HepG2 (cell line): ENCODE data around the gene BCO2. TPM values are rescaled to one million over a fixed set of nuclear protein-coding genes. Genes with fewer than 3 reads are reported as not detected.

Experiments used
- ATAC-seq: fragments of 200-7000 bp; cut with Tn5 transposase; 3 replicates; pipeline ENCODE4 v1.9.1; 2020; ENCODE audit warnings: mild to moderate bottlenecking, moderate library complexity
- BruUV-seq: library from RNA; stranded (reverse); fragments of 400-500 nt; replicated peaks from 2 replicates; lab custom pipeline; 2021; lab: Mats Ljungman, UMichigan
- CTCF ChIA-PET: fragments of 300-600 bp; formaldehyde crosslinking; extraction: SDS; loops from one replicate; lab custom pipeline; 2021; ENCODE audit warnings: low total read pairs, inconsistent platforms, low intra/inter-chr PET ratio; lab: Yijun Ruan, JAX
- POLR2A ChIA-PET: fragments of 350-600 bp; sonication (Branson Sonifier 250); formaldehyde crosslinking; loops from one replicate; lab custom pipeline; 2020; ENCODE audit warnings: antibody characterized with exemption, inconsistent platforms; lab: Yijun Ruan, JAX
- DNase-seq: peaks from one replicate; pipeline ENCODE4 v3.0.0-alpha.2; 2015; ENCODE audit warnings: low spot score
- FAIRE-seq: peaks from 3 replicates; lab custom pipeline; 2011; peaks lifted over from hg19 to GRCh38; lab: Jason Lieb, UNC
- H2AFZ ChIP-seq: one replicate; pipeline ENCODE4 v1.6.1; 2011; ENCODE audit warnings: low read length, inconsistent platforms
- H3K27ac ChIP-seq: fragments of 300-600 bp; 3 replicates; pipeline ENCODE4 v1.8.0; 2011; ENCODE audit warnings: mixed run types, mild to moderate bottlenecking, mixed read lengths, low read length, inconsistent platforms; ENCODE audit not compliant: insufficient read depth; ENCODE audit errors: extremely low read length
- H3K27me3 ChIP-seq, 2 experiments: fragments of 200-600 bp in 1 of 2; 2 replicates in 1 of 2; 3 replicates in 1 of 2; pipeline versions ENCODE4 v1.6.0 to v1.8.0; 2011; ENCODE audit warnings: low read length in 2 of 2, mild to moderate bottlenecking in 2 of 2, moderate library complexity in 2 of 2, inconsistent platforms in 1 of 2; ENCODE audit not compliant: insufficient read depth in 2 of 2, control insufficient read depth in 1 of 2
- H3K36me3 ChIP-seq, 2 experiments: fragments of 200-600 bp in 1 of 2; replicated peaks in 1 of 2; 2 replicates in 1 of 2; 3 replicates in 1 of 2; pipeline versions ENCODE4 v1.5.1 to v1.8.0; 2011; ENCODE audit warnings: low read length in 2 of 2, inconsistent platforms in 1 of 2; ENCODE audit not compliant: insufficient read depth in 2 of 2, control insufficient read depth in 1 of 2
- H3K4me1 ChIP-seq: 2 replicates; pipeline ENCODE4 v1.5.1; 2012; ENCODE audit warnings: low read length, inconsistent platforms; ENCODE audit not compliant: insufficient read depth
- H3K4me2 ChIP-seq: 2 replicates; pipeline ENCODE4 v1.6.0; 2011; ENCODE audit warnings: low read depth, low read length, inconsistent platforms
- H3K4me3 ChIP-seq, 3 experiments: fragments of 200-600 bp in 1 of 3; sonication (generic), shearing (Covaris generic) in 1 of 3; replicated peaks in 1 of 3; 2 replicates each; pipeline ENCODE4 v1.5.1; 2011 to 2016; ENCODE audit warnings: low read length in 3 of 3, inconsistent platforms in 2 of 3, low read depth in 2 of 3, mild to moderate bottlenecking in 2 of 3, control low read depth in 1 of 3, mixed read lengths in 1 of 3; ENCODE audit not compliant: insufficient read depth in 1 of 3
- H3K79me2 ChIP-seq: one replicate; pipeline ENCODE4 v1.6.1; 2011; ENCODE audit warnings: low read length, inconsistent platforms; ENCODE audit not compliant: insufficient read depth
- H3K9ac ChIP-seq: 2 replicates; pipeline ENCODE4 v1.6.0; 2011; ENCODE audit warnings: mild to moderate bottlenecking, low read depth, low read length, inconsistent platforms; ENCODE audit not compliant: insufficient read depth
- H3K9me3 ChIP-seq: 2 replicates; pipeline ENCODE4 v1.5.1; 2012; ENCODE audit warnings: mild to moderate bottlenecking, low read length
- H4K20me1 ChIP-seq: 2 replicates; pipeline ENCODE4 v1.6.0; 2011; ENCODE audit warnings: inconsistent platforms, mild to moderate bottlenecking, low read length, moderate library complexity; ENCODE audit not compliant: insufficient read depth
- FUBP1 ChIP-seq: sonication (generic); formaldehyde crosslinking; IDR thresholded peaks from 2 replicates; pipeline ENCODE4 v1.5.1; 2020; ENCODE audit warnings: missing genetic modification reagents, mild to moderate bottlenecking, borderline replicate concordance
- PBX2 ChIP-seq: IDR thresholded peaks from 2 replicates; pipeline ENCODE4 v1.6.1; 2016; ENCODE audit warnings: control low read depth
- SNAPC5 ChIP-seq: sonication (generic); formaldehyde crosslinking; IDR thresholded peaks from 2 replicates; pipeline ENCODE4 v1.8.1; 2023; ENCODE audit warnings: mild to moderate bottlenecking, missing genetic modification reagents, borderline replicate concordance
- TEF ChIP-seq: sonication (generic); formaldehyde crosslinking; IDR thresholded peaks from 2 replicates; pipeline ENCODE4 v1.5.0; 2020; ENCODE audit warnings: missing genetic modification reagents
- ZNF207 ChIP-seq: fragments of 450-650 bp; IDR thresholded peaks from 2 replicates; pipeline ENCODE4 v1.6.1; 2016; ENCODE audit warnings: antibody characterized with exemption, borderline replicate concordance
- ZNF782 ChIP-seq: sonication (generic); formaldehyde crosslinking; IDR thresholded peaks from 2 replicates; pipeline ENCODE4 v1.4.0; 2020; ENCODE audit warnings: missing genetic modification reagents, mild to moderate bottlenecking, borderline replicate concordance
- WGBS: methylation state at CpG from one replicate; pipeline ENCODE4 v1.1.6; 2017; ENCODE audit warnings: low lambda C conversion rate; 5-methylcytosine and 5-hydroxymethylcytosine counted together
- in situ Hi-C: cut with HindIII; loops from 2 replicates; pipeline ENCODE4 v1.10.0; 2017; ENCODE audit warnings: low pct_unique_long_range_greater_than_20kb; ENCODE audit not compliant: extremely low pct_ligation_motif_present
- intact Hi-C: fragments of 100-400 bp; cut with micrococcal nuclease; formaldehyde crosslinking; loops from one replicate; pipeline ENCODE4 v1.10.0; 2022; ENCODE audit not compliant: unreplicated experiment
- polyA plus RNA-seq, 8 experiments: library from polyadenylated mRNA; depleted of rRNA in 3 of 8; stranded (reverse) in 7 of 8; unstranded in 1 of 8; fragments of >200 nt; fragmentation: Illumina TruSeq in 4 of 8; extraction: Trizol in 4 of 8; gene quantifications; 2 replicates each; pipeline versions ENCODE4 v1.2.1 to v1.2.3, GENCODE V29; 2011 to 2016; ENCODE audit warnings: low read depth in 4 of 8, missing spikeins in 1 of 8, mixed read lengths in 1 of 8; ENCODE audit not compliant: insufficient read depth in 1 of 8
- small RNA-seq, 3 experiments: library from RNA; depleted of rRNA; stranded (forward); fragments of <200 nt; gene quantifications; one replicate each; pipeline ENCODE3, GENCODE V24; 2012; ENCODE audit warnings: low read depth in 2 of 3, low replicate concordance in 1 of 3; ENCODE audit not compliant: insufficient read length in 3 of 3, insufficient read depth in 2 of 3
- total RNA-seq, 5 experiments: library from RNA; depleted of rRNA; stranded (reverse); fragments of >200 nt; fragmentation: Illumina TruSeq; extraction: Trizol; gene quantifications; 2 replicates each; pipeline ENCODE4 v1.2.3, GENCODE V29; 2016; ENCODE audit warnings: low read depth in 1 of 5
- TF ChIP-seq, protein P1 (sequence below): sonication (generic); formaldehyde crosslinking; IDR thresholded peaks from 2 replicates; pipeline ENCODE4 v1.4.0; 2020; ENCODE audit warnings: missing genetic modification reagents

Gene BCO2
- total and polyA plus RNA-seq, 2 of the 13 experiments (the other 11 are each of a cell fraction or from before 2014, with no cell fraction given), result 0.38 to 0.58 TPM

- no peak overlapping the region for H3K27ac ChIP-seq
- H3K4me2 ChIP-seq, result no peak overlapping the region
- POLR2A ChIA-PET, result interaction anchor here (0.9 kb wide), 1 partner anchor 43 kb away, joined by 3 read pairs; the partner anchor contains the start of gene PTS
- 83% methylated on average over 5 of the region's 5 CpGs for WGBS
- no peak for TF ChIP-seq SNAPC5 (CRISPR knock-in tag)
- TF ChIP-seq PBX2, result no peak
- no peak for TF ChIP-seq ZNF207
- TF ChIP-seq TEF (CRISPR knock-in tag), result no peak
- TF ChIP-seq FUBP1 (CRISPR knock-in tag), result no peak
- TF ChIP-seq, protein P1, sequence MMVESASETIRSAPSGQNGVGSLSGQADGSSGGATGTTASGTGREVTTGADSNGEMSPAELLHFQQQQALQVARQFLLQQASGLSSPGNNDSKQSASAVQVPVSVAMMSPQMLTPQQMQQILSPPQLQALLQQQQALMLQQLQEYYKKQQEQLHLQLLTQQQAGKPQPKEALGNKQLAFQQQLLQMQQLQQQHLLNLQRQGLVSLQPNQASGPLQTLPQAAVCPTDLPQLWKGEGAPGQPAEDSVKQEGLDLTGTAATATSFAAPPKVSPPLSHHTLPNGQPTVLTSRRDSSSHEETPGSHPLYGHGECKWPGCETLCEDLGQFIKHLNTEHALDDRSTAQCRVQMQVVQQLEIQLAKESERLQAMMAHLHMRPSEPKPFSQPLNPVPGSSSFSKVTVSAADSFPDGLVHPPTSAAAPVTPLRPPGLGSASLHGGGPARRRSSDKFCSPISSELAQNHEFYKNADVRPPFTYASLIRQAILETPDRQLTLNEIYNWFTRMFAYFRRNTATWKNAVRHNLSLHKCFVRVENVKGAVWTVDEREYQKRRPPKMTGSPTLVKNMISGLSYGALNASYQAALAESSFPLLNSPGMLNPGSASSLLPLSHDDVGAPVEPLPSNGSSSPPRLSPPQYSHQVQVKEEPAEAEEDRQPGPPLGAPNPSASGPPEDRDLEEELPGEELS (CRISPR knock-in tag), result no peak
- TF ChIP-seq ZNF782 (CRISPR knock-in tag), result no peak
- BruUV-seq, result no TSS peak
- H3K4me1 ChIP-seq, result peaks cover 36% of the 10 kb centered on the region
- H3K27me3 ChIP-seq, result no peaks in the 10 kb centered on the region
- no peak overlapping the region for H2AFZ ChIP-seq
- no peak overlapping the region for H3K9ac ChIP-seq
- H3K36me3 ChIP-seq, result no peaks in the 10 kb centered on the region
- H4K20me1 ChIP-seq, result no peaks in the 10 kb centered on the region
- FAIRE-seq (no peak), DNase-seq (no peak), ATAC-seq (no peak)
- no peaks in the 10 kb centered on the region for H3K9me3 ChIP-seq
- CTCF ChIA-PET, result no interaction called here
- no peaks in the 10 kb centered on the region for H3K79me2 ChIP-seq
- intact Hi-C loops, result no loop called here
- in situ Hi-C loops, result no loop called here
- H3K4me3 ChIP-seq, result no peak overlapping the region
These were observed 93.1 kb downstream of the BCO2 start for GRCh38 chr11:112268406-112268805.

Small RNA genes within 50 kb of the gene (small RNA-seq; reads per million reads assigned to genes)
- 0 reads per million in 3 experiments for gene MRPS36P4

Other genes starting within 250 kb of the BCO2 start
- gene DIXDC1, start 238.2 kb upstream of the BCO2 start, total RNA-seq (2016; rRNA removed; fragmentation: Illumina TruSeq; extraction: Trizol), result 25.0 and 29.7 TPM in 2 replicates
- 7.8 and 10.4 TPM in 2 replicates for gene DIXDC1, start 238.2 kb upstream of the BCO2 start, polyA plus RNA-seq (2011; rRNA removed)
- 62.2 and 73.2 TPM in 2 replicates for gene DLAT, start 150.1 kb upstream of the BCO2 start, total RNA-seq (2016; rRNA removed; fragmentation: Illumina TruSeq; extraction: Trizol)
- gene DLAT, start 150.1 kb upstream of the BCO2 start, polyA plus RNA-seq (2011; rRNA removed), result 21.5 and 26.4 TPM in 2 replicates
- gene PIH1D2, start 101.5 kb upstream of the BCO2 start, total RNA-seq (2016; rRNA removed; fragmentation: Illumina TruSeq; extraction: Trizol), result 2.7 and 2.8 TPM in 2 replicates
- gene PIH1D2, start 101.5 kb upstream of the BCO2 start, polyA plus RNA-seq (2011; rRNA removed), result 0.49 and 0.61 TPM in 2 replicates
- gene NKAPD1, start 101.2 kb upstream of the BCO2 start, total RNA-seq (2016; rRNA removed; fragmentation: Illumina TruSeq; extraction: Trizol), result 22.5 and 31.8 TPM in 2 replicates
- gene NKAPD1, start 101.2 kb upstream of the BCO2 start, polyA plus RNA-seq (2011; rRNA removed), result 8.3 and 11.2 TPM in 2 replicates
- gene TIMM8B, start 88.8 kb upstream of the BCO2 start, total RNA-seq (2016; rRNA removed; fragmentation: Illumina TruSeq; extraction: Trizol), result 98.3 and 125 TPM in 2 replicates
- gene TIMM8B, start 88.8 kb upstream of the BCO2 start, polyA plus RNA-seq (2011; rRNA removed), result 84.5 and 87.5 TPM in 2 replicates
- 123 and 187 TPM in 2 replicates for gene SDHD, start 88.6 kb upstream of the BCO2 start, total RNA-seq (2016; rRNA removed; fragmentation: Illumina TruSeq; extraction: Trizol)
- gene SDHD, start 88.6 kb upstream of the BCO2 start, polyA plus RNA-seq (2011; rRNA removed), result 117 and 131 TPM in 2 replicates
- 0.89 and 1.4 TPM in 2 replicates for gene IL18, start 11.4 kb upstream of the BCO2 start, total RNA-seq (2016; rRNA removed; fragmentation: Illumina TruSeq; extraction: Trizol)
- gene IL18, start 11.4 kb upstream of the BCO2 start, polyA plus RNA-seq (2011; rRNA removed), result 2.7 and 3.6 TPM in 2 replicates
- gene TEX12, start 8.1 kb upstream of the BCO2 start, total RNA-seq (2016; rRNA removed; fragmentation: Illumina TruSeq; extraction: Trizol), result not detected in 2 replicates
- not detected in 2 replicates for gene TEX12, start 8.1 kb upstream of the BCO2 start, polyA plus RNA-seq (2011; rRNA removed)
- gene PTS, start 50.9 kb downstream of the BCO2 start, total RNA-seq (2016; rRNA removed; fragmentation: Illumina TruSeq; extraction: Trizol), result 46.8 and 49.3 TPM in 2 replicates
- 26.3 and 33.6 TPM in 2 replicates for gene PTS, start 50.9 kb downstream of the BCO2 start, polyA plus RNA-seq (2011; rRNA removed)
- gene PLET1, start 85.3 kb downstream of the BCO2 start, total RNA-seq (2016; rRNA removed; fragmentation: Illumina TruSeq; extraction: Trizol), result not detected in 2 replicates
- not detected in 2 replicates for gene PLET1, start 85.3 kb downstream of the BCO2 start, polyA plus RNA-seq (2011; rRNA removed)